Stimulated activated CD4-positive, alpha-beta T cell treated with anti-CD3 and anti-CD28 coated beads, Interleukin-2, amount 100 ng/mL, for 24 hours (primary cell): ENCODE data around the gene INTS3.

ENCODE experiments used
- DNase-seq, 2 donors: peaks; one replicate each; pipeline ENCODE4 v3.0.0-alpha.2; 2020

Gene INTS3

DNA sequence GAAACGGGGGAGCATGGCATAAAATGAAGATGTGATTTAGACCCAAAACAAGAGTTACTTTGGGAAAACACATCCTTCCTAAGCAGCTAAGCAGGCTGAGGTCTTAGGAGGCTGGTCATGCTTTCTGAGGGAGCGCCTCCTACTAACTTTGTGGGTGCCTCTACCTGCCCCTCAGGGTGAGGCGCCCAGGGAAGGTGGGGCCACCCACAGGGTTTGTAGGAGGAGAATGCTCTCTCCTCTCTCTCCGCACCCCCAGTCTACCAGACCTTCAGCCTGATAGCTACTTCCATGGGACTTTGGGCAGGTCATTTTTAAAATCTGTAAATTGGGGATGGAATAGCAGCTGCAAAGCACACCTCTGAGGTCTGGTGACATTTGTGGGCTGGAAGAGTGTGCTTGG lies 71.2 kb downstream of the INTS3 start:
- no peak for DNase-seq

DNA sequence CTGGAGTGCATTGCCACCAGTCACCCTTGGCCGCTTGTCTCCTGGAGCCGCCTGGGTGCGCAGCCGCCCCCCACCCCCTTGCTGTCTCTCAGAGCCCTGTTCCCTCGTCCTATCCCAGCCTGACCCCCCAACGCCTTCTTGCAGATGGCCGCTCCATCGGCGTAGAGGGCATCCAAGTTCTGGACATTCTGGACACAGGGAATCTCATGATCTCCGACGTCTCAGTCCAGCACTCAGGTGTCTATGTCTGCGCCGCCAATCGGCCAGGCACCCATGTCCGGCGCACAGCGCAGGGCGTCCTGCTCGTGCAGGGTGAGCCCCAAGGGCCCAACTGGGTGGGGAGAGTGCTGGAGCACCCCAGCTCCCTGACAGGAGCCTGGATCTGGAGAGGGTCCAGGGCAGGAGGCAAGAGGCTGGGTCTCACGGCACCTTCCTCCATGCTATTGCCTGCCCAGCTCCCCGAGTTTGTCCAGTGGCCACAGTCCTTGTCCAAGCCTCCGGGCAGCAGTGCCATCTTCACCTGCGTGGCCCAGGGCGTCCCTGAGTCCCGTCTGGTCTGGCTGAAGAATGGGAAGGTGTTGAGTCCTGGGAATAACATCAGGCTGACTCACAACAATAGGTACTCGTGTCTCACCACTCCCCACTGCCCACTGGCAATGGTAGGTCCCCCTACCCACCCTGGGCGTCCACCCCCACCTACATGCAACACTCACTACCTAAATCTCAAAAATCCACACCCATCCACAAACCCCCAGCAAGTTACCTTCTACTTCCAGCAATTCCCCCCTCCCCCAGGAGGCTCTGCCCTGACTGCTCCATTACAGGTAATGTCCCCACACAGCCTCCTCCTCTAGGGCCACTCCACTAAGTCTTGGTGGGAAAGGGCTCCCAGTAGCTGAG lies 72.0 kb downstream of the INTS3 start:
- no peak for DNase-seq

DNA sequence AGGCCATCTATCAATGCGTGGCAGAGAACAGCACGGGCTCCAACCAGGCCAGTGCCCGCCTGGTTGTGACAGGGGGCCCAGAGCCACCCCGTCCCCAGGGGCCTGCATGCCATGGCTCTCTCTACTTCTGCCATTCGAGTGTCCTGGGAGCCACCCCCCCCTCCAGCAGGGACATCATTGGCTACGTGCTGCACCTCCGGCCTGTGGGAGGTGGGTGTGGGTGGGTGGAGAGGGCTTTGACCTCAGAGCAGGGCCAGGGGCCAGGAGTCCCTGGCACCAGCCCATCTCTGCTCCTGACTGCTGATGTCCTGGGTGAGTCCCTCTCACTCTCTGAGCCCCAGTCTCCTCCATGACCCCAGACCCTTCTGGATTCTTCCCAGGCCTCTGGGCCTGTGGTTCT lies 72.7 kb downstream of the INTS3 start:
- DNase-seq: no peak

DNA sequence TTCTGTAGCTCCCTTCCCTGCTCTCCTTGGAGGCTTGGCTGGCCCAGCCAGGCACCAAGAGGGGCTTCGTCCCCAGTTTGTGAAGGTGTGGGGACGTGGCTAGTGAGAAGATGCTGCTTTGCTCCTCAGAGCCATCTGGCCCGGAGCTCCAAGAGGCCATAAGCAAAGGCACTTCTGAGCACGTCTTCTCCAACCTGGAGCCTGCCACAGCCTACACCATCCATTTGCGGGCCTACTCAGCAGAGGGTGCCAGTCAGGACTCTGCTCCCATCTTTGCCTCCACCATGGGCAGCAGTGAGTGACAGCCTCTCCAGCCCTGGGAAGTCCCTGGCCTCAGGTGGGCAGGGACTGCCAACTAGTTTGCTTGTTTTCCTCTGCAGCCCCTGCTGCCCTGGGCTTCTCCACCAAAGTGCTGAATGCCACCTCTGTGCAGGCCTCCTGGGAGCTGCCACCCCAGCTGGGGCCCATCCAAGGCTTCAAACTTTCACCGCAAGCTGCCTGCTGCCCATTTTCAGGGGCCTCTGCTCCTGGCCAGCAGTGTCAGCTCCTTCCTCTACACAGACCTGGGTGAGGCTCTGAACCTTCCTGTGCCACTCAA lies 73.3 kb downstream of the INTS3 start:
- DNase-seq: no peak

DNA sequence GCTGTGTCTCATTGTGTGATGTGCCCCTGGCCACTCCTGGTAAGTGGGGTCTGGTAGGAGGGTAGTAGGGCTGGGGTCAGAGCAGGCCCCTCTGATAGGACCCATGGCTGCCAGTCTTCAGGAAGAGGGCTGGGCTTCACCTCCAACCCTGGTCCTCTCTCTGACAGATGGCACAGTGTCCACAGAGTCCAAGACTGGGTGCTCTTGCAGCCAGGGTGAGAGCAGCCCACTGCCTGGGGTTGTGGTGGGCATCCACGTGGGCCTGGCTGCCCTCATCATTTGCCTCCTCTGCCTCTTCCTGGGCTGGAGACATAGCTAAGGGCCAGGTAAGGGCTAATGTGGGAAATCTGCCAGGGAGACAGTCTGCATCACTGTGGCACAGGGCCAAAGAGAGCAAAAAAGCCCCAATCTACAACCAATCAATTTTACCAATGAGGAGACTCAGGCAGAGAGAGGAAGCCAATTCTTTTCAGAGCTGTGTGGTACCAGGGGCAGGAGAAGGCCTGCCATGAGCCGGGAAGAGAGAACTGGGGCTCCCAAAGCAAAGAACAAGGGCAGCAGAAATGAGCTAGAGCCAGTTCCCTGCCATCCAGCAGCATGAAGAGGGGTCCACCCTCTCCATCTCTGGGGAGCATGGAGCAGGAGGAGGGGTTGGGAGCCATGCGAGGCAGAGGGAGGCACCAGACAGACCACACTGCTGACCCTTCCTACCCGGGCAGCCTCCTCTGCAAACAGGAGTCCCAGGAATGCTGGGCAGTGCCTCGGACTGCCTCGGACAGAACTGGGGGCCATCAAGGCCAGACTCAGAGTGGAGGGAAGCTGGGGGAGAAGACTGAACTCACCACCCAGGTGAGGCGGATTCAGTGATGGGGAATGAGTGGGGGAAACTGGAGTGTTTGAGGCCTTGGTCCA lies 74.2 kb downstream of the INTS3 start:
- DNase-seq: no peak

DNA sequence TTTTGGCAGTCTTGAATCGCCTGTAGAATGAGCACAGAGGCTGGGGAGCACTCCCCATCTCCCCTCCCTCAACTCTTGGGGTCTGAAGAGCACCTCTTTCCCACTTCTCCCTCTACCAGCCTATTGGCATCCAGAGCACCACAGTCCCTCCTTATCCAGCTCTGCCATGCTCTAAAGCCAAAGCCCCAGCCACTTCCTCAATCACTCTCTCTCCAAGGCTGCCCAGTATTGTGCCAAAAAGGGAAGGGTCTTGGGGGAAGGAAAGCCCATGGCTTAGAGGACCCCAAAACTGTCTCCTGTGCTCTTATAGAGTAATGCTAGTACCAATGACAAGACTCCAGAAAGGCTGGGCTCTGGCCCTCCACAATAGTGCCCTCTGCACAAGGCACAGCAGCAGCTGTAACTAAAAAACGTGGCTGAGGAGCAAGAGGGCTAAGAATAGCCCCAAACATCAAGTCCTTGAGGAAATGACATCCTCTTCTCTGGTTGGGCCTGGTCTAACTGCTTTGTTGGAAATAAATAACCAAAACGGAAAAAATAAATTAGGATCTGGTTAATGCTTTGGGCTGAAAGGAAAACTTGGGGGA lies 75.7 kb downstream of the INTS3 start:
- no peak for DNase-seq

DNA sequence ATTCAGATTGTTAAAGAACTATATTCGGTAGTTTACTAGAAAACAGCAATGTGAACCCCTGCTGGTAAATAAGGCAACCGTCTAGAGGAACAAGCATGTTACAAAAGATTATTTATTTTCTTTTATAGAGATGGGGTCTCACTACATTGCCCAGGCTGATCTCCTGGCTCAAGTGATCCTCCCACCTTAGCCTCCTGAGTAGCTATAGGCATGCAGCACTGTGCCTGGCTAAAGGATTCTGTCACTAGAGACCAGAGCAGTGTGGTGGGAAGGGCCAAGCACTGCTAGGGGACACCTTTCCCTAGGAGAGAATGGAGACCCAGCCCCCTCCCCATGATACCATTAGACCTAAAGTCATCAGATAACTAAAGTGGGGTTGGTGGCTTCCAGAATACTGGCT lies 76.3 kb downstream of the INTS3 start:
- DNase-seq: no peak

DNA sequence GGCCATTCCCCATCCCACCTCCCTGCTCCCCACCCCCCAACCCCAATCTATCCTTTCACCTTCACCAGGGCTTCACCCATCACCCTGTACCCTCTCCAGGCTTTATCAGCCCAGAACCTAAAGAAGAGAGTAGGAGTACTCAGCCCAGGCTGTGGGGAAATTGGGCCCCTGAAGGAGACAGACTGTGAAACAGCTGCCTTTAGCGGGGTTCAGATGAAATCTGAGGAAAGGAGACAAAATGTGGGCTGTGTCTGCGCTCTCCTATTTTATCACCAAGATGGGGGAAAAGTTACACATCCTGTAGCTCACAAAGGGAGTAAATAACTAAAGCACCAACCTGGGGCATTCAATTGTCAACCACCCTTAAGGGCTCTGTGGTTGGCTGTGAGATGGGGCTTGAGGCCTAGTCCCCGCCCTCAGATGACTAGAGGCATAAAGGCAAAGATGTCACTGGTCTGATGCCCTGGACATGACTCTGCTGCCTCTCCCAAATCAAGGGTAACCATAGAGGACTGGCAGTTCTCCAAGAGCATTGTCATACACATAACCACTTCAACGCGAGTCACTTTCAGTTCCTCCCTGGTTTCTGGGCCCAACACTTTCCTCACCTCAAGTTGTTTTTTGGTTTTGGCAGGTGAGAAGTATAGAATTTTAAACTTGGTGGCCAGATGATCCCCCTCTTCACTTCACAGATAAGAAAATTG lies 77.3 kb downstream of the INTS3 start:
- DNase-seq: peak; percentile 58 to 69

DNA sequence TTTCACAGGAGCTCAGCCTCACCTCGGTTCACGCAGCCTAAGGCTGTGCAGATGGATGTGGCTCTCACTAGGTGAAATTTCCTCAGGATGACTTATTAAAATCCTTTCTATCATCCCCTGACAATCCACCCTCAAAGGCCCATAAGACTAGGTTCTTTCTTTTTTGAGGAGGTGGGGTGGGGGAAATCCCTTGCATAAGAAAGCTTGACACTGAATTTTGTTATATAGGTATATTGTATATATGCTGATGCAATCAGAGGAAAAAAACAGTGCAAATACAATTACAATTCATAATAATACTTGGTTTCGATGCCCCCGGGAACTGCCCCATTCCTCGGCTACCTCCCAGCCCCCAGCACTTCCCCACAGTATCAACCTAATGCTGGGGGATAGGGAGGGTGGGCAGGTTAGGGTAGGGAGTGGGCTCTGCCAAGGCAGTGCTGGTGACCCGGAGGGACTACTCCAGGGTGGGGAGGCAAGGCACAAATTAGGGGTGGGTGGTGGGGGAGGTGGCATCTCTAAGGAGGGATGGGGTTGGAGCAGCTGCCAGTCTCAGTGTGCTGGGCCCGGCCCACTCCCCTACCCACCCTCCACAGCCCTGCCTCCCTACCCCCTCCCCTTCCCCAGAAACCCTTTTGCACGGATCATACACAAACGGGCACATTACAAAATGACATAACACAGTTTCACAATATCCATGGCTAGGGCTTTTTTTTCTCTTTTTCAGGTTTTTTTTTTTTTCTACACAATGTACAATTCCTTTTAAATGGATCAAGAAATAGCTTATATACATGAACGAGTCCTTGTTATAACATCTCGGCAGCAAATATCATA lies 78.3 kb downstream of the INTS3 start:
- no peak for DNase-seq

DNA sequence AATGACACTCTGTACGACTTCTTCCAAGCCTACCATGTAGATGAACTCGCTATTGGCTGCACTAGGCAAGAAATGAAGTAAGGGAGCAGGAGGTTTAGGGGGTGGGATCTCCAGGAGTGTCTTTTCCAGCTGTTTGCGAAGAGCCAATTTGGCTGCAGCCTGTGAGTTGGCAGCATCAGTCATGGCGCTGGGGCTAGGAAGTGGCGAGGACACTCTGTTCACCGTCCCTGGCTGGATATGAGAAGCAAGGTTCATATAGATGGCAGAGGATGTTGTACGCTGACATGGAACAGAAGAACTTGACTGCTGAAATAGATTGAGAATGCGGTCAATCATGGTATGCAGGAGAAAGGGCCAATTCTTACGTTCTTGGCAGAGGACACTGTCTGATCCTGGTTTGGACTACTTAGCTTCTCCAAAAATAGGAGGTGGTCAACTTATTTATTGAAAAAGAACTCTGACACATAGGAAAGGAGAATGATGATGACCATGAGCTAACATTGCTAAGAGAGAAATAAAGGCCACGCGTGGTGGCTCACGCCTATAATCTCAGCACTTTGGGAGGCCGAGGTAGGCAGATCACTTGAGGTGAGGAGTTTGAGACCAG lies 88.5 kb downstream of the INTS3 start:
- no peak for DNase-seq

DNA sequence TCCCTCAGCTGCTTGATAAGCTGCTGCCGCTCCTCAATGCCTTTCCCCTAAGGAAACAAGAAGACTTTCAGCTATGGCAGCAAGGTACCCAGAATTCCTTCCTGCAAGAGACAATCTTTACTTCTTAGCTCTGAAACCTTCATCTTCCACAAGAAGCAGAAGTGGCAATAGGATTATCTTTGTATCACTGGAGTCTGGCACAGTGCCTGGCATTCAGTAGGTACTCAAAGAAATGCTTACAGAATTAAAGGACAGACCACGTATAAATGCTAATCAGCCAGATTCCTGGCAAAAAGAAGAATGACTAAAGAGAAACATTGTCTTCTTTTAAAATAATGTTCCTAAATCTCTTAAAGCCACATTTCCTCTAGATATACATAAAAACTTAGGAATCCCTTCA lies 91.0 kb downstream of the INTS3 start:
- DNase-seq: no peak
